ENCODE measurements around the gene PPFIA1. TPM values are rescaled to one million over a fixed set of nuclear protein-coding genes. Genes with fewer than 3 reads are reported as not detected.

PPFIA1 gene
- total RNA-seq, 2 experiments from 2014 or later, result 34.3 to 42.0 TPM

GRCh38 chr11:70247710-70248072, 22.8 kb upstream of the PPFIA1 start:
- ChIA-PET CTCF (no interaction called here), POLR2A (no interaction called here)
- Histone ChIP-seq H3K27me3 (ENCODE audit: control insufficient read depth in 1 of 2, insufficient read depth in 2 of 2, low read length in 2 of 2) (no peaks in the 10 kb centered on the region), H3K4me1 (ENCODE audit: insufficient read depth, low read length) (no peaks in the 10 kb centered on the region), H3K4me3 (ENCODE audit: low read length) (no peak overlapping the region), H3K36me3 (ENCODE audit: insufficient read depth, low read length) (no peaks in the 10 kb centered on the region), H3K27ac (ENCODE audit: low read depth in 1 of 2, low read length in 2 of 2) (no peak overlapping the region), H3K9me3 (ENCODE audit: control insufficient read depth in 1 of 2, insufficient read depth in 1 of 2, low read length in 2 of 2) (no peaks in the 10 kb centered on the region)
- Mint-ChIP-seq H3K36me3 (ENCODE audit: low read depth) (no peaks in the 10 kb centered on the region), H3K27ac (no peak overlapping the region), H3K27me3 (peaks cover 8% of the 10 kb centered on the region), H3K4me3 (no peak overlapping the region), H3K4me1 (ENCODE audit: low read depth) (no peaks in the 10 kb centered on the region), H3K9me3 (no peaks in the 10 kb centered on the region)
- TF ChIP-seq CTCF (IDR thresholded peaks at IDR 0.05), result no peak
- DNase-seq, result no peak
- ATAC-seq (ENCODE audit: poor library complexity), result no peak
- intact Hi-C loops (cut with DNase I, micrococcal nuclease), result no loop called here

GRCh38 chr11:70250876-70251658, 19.4 kb upstream of the PPFIA1 start:
- Mint-ChIP-seq H3K4me1 (ENCODE audit: low read depth) (no peaks in the 10 kb centered on the region), H3K27me3 (no peaks in the 10 kb centered on the region), H3K9me3 (no peaks in the 10 kb centered on the region), H3K27ac (no peak overlapping the region), H3K4me3 (no peak overlapping the region), H3K36me3 (ENCODE audit: low read depth) (no peaks in the 10 kb centered on the region)
- Histone ChIP-seq H3K4me1 (ENCODE audit: insufficient read depth, low read length) (no peaks in the 10 kb centered on the region), H3K9me3 (ENCODE audit: control insufficient read depth in 1 of 2, insufficient read depth in 1 of 2, low read length in 2 of 2) (no peaks in the 10 kb centered on the region), H3K27me3 (ENCODE audit: control insufficient read depth in 1 of 2, insufficient read depth in 2 of 2, low read length in 2 of 2) (no peaks in the 10 kb centered on the region), H3K27ac (ENCODE audit: low read depth in 1 of 2, low read length in 2 of 2) (no peak overlapping the region), H3K4me3 (ENCODE audit: low read length) (no peak overlapping the region), H3K36me3 (ENCODE audit: insufficient read depth, low read length) (no peaks in the 10 kb centered on the region)
- TF ChIP-seq CTCF (IDR thresholded peaks at IDR 0.05), result no peak
- CTCF ChIA-PET, result no interaction called here
- ATAC-seq (ENCODE audit: poor library complexity), result no peak
- POLR2A ChIA-PET, result no interaction called here
- DNase-seq, result no peak
- intact Hi-C loops (cut with DNase I, micrococcal nuclease), result no loop called here

- no peaks in the 10 kb centered on the region for H3K9me3 ChIP-seq (ENCODE audit: control insufficient read depth in 1 of 2, insufficient read depth in 1 of 2, low read length in 2 of 2)
- ChIA-PET CTCF (no interaction called here), POLR2A (no interaction called here)
- no peaks in the 10 kb centered on the region for H3K4me1 ChIP-seq (ENCODE audit: insufficient read depth, low read length)
- H3K36me3 ChIP-seq (ENCODE audit: insufficient read depth, low read length), result no peaks in the 10 kb centered on the region
- no peaks in the 10 kb centered on the region for H3K9me3 Mint-ChIP-seq
- no peak overlapping the region for H3K27ac ChIP-seq (ENCODE audit: low read depth in 1 of 2, low read length in 2 of 2)
- no peak overlapping the region for H3K4me3 Mint-ChIP-seq
- no peaks in the 10 kb centered on the region for H3K27me3 ChIP-seq (ENCODE audit: control insufficient read depth in 1 of 2, insufficient read depth in 2 of 2, low read length in 2 of 2)
- H3K4me3 ChIP-seq (ENCODE audit: low read length), result no peak overlapping the region
- H3K27ac Mint-ChIP-seq, result no peak overlapping the region
- no peak for ATAC-seq (ENCODE audit: poor library complexity)
- intact Hi-C loops (cut with DNase I, micrococcal nuclease), result no loop called here
- no peak for TF ChIP-seq CTCF (IDR thresholded peaks at IDR 0.05)
- no peaks in the 10 kb centered on the region for H3K36me3 Mint-ChIP-seq (ENCODE audit: low read depth)
- no peak for DNase-seq
- no peaks in the 10 kb centered on the region for H3K4me1 Mint-ChIP-seq (ENCODE audit: low read depth)
- no peaks in the 10 kb centered on the region for H3K27me3 Mint-ChIP-seq
Measured at GRCh38 chr11:70251659-70252321, 18.7 kb upstream of the PPFIA1 start.
